ENCODE measurements around the gene IGSF9B.

GRCh38 chr11:133934096-133934495, 22.7 kb downstream of the IGSF9B start:
- no peak for TF ChIP-seq EZH2 (IDR thresholded peaks at IDR 0.05; ENCODE audit: borderline replicate concordance, low read length)
- TF ChIP-seq CTCF (conservative IDR thresholded peaks at IDR 0.05 in 1 of 2, IDR thresholded peaks at IDR 0.05 in 1 of 2; ENCODE audit: extremely low read depth in 1 of 2, insufficient read depth in 1 of 2, low read depth in 1 of 2, low read length in 2 of 2) = no peak

Measured in mammary epithelial cell (primary cell).